CMK (cell line): ENCODE data around the gene AKAIN1.

Experiments
- DNase-seq: peaks from one replicate; pipeline ENCODE4 v3.0.0-alpha.2; 2010; ENCODE audit warnings: low read depth

Gene AKAIN1

GRCh38 chr18:5197032-5197434, at the start of gene AKAIN1:
AKAIN1 (minus strand) TSS chr18:5197257; CDS start chr18:5197053, 204 bp downstream.
- DNase-seq = no peak

GRCh38 chr18:5244941-5245340, 47.9 kb upstream of the AKAIN1 start:
- DNase-seq = no peak

- DNase-seq = no peak
These were observed 42.4 kb upstream of the AKAIN1 start for GRCh38 chr18:5239447-5239846.

GRCh38 chr18:5238371-5238976, 41.4 kb upstream of the AKAIN1 start:
- peak; percentile 4 for DNase-seq

GRCh38 chr18:5237723-5238370, 40.8 kb upstream of the AKAIN1 start:
- DNase-seq = peak; percentile 44

GRCh38 chr18:5237083-5237722, 40.1 kb upstream of the AKAIN1 start:
- DNase-seq = no peak

- no peak for DNase-seq
These were observed 17.7 kb upstream of the AKAIN1 start for GRCh38 chr18:5214583-5215351.

- no peak for DNase-seq
These were observed 10.6 kb upstream of the AKAIN1 start for GRCh38 chr18:5207471-5208150.

- DNase-seq = no peak
These were observed 1.3 kb upstream of the AKAIN1 start for GRCh38 chr18:5198311-5198710.

GRCh38 chr18:5197461-5197860, 404 bp upstream of the AKAIN1 start:
- DNase-seq = no peak

- DNase-seq = no peak
These were observed 615 bp downstream of the AKAIN1 start for GRCh38 chr18:5196253-5197031.

- DNase-seq = no peak
These were observed 1.4 kb downstream of the AKAIN1 start for GRCh38 chr18:5195656-5196055.

GRCh38 chr18:5180254-5180653, 16.8 kb downstream of the AKAIN1 start:
- no peak for DNase-seq

- DNase-seq = no peak
These were observed 18.5 kb downstream of the AKAIN1 start for GRCh38 chr18:5178519-5178918.

GRCh38 chr18:5175378-5175777, 21.7 kb downstream of the AKAIN1 start:
- no peak for DNase-seq

GRCh38 chr18:5173646-5174045, 23.4 kb downstream of the AKAIN1 start:
- DNase-seq = no peak

GRCh38 chr18:5173236-5173635, 23.8 kb downstream of the AKAIN1 start:
- DNase-seq = no peak

- DNase-seq = no peak
These were observed 29.2 kb downstream of the AKAIN1 start for GRCh38 chr18:5167831-5168230.

- DNase-seq = no peak
These were observed 30.3 kb downstream of the AKAIN1 start for GRCh38 chr18:5166606-5167280.

GRCh38 chr18:5164903-5165302, 32.2 kb downstream of the AKAIN1 start:
- no peak for DNase-seq

- DNase-seq = no peak
These were observed 34.9 kb downstream of the AKAIN1 start for GRCh38 chr18:5162111-5162510.
